ENCODE results near the gene IRAK1. TPM values are rescaled to one million over a fixed set of nuclear protein-coding genes. Genes with fewer than 3 reads are reported as not detected.
"Not testable (repeated sequence)": the region's sequence is repeated elsewhere in the genome, so short reads cannot be mapped to it uniquely, and the experiment has no call there.

The IRAK1 gene
- total RNA-seq, 1 donor from 2014 or later: 74.2 TPM

- Mint-ChIP-seq H3K27me3 (ENCODE audit: unreplicated experiment) (peaks cover 3% of the 10 kb centered on the region), H3K9me3 (ENCODE audit: unreplicated experiment) (peaks cover 3% of the 10 kb centered on the region), H3K27ac (ENCODE audit: unreplicated experiment) (no peak overlapping the region), H3K4me3 (ENCODE audit: unreplicated experiment) (no peak overlapping the region), H3K4me1 (ENCODE audit: unreplicated experiment) (peaks cover 10% of the 10 kb centered on the region), H3K36me3 (ENCODE audit: unreplicated experiment) (no peaks in the 10 kb centered on the region)
- no peak for DNase-seq (ENCODE audit: extremely low spot score, unreplicated experiment)
- no peak for TF ChIP-seq CTCF (IDR thresholded peaks at IDR 0.05)
These were observed 20.2 kb downstream of the IRAK1 start for GRCh38 chrX:153999359-154000037.

GRCh38 chrX:153995504-153995903 lies 24.2 kb downstream of the IRAK1 start:
- no peak overlapping the region for H3K4me3 Mint-ChIP-seq (ENCODE audit: unreplicated experiment)
- TF ChIP-seq CTCF (IDR thresholded peaks at IDR 0.05): no peak
- peaks cover 3% of the 10 kb centered on the region for H3K27me3 Mint-ChIP-seq (ENCODE audit: unreplicated experiment)
- no peaks in the 10 kb centered on the region for H3K4me1 Mint-ChIP-seq (ENCODE audit: unreplicated experiment)
- H3K27ac Mint-ChIP-seq (ENCODE audit: unreplicated experiment): no peak overlapping the region
- DNase-seq (ENCODE audit: extremely low spot score, unreplicated experiment): no peak
- no peaks in the 10 kb centered on the region for H3K9me3 Mint-ChIP-seq (ENCODE audit: unreplicated experiment)
- H3K36me3 Mint-ChIP-seq (ENCODE audit: unreplicated experiment): no peaks in the 10 kb centered on the region

GRCh38 chrX:153994398-153994797 lies 25.3 kb downstream of the IRAK1 start:
- H3K4me3 Mint-ChIP-seq (ENCODE audit: unreplicated experiment); H3K27ac Mint-ChIP-seq (ENCODE audit: unreplicated experiment): not testable (repeated sequence)

GRCh38 chrX:153993978-153994377 lies 25.7 kb downstream of the IRAK1 start:
- no peaks in the 10 kb centered on the region for H3K9me3 Mint-ChIP-seq (ENCODE audit: unreplicated experiment)
- H3K27me3 Mint-ChIP-seq (ENCODE audit: unreplicated experiment): peaks cover 3% of the 10 kb centered on the region
- H3K36me3 Mint-ChIP-seq (ENCODE audit: unreplicated experiment): no peaks in the 10 kb centered on the region
- no peak for DNase-seq (ENCODE audit: extremely low spot score, unreplicated experiment)
- H3K4me1 Mint-ChIP-seq (ENCODE audit: unreplicated experiment): no peaks in the 10 kb centered on the region
- H3K27ac Mint-ChIP-seq (ENCODE audit: unreplicated experiment): no peak overlapping the region
- H3K4me3 Mint-ChIP-seq (ENCODE audit: unreplicated experiment): no peak overlapping the region
- TF ChIP-seq CTCF (IDR thresholded peaks at IDR 0.05): no peak

More at GRCh38 chrX:153994398-153994797, 25.3 kb downstream of the IRAK1 start:
- DNase-seq (ENCODE audit: extremely low spot score, unreplicated experiment); H3K27me3 Mint-ChIP-seq (ENCODE audit: unreplicated experiment); H3K9me3 Mint-ChIP-seq (ENCODE audit: unreplicated experiment); H3K36me3 Mint-ChIP-seq (ENCODE audit: unreplicated experiment); H3K4me1 Mint-ChIP-seq (ENCODE audit: unreplicated experiment): not testable (repeated sequence)

GRCh38 chrX:153993079-153993478 lies 26.6 kb downstream of the IRAK1 start:
- Mint-ChIP-seq H3K36me3 (ENCODE audit: unreplicated experiment) (no peaks in the 10 kb centered on the region), H3K4me3 (ENCODE audit: unreplicated experiment) (no peak overlapping the region), H3K27ac (ENCODE audit: unreplicated experiment) (no peak overlapping the region), H3K4me1 (ENCODE audit: unreplicated experiment) (no peaks in the 10 kb centered on the region), H3K9me3 (ENCODE audit: unreplicated experiment) (no peaks in the 10 kb centered on the region), H3K27me3 (ENCODE audit: unreplicated experiment) (peaks cover 3% of the 10 kb centered on the region)
- no peak for TF ChIP-seq CTCF (IDR thresholded peaks at IDR 0.05)
- DNase-seq (ENCODE audit: extremely low spot score, unreplicated experiment): no peak
